Suppressor macrophage (primary cell): ENCODE results near the gene PET117.
A peak's percentile ranks its signal among the peaks of the same experiment; 100 is the strongest.
"Not testable (repeated sequence)": the region's sequence is repeated elsewhere in the genome, so short reads cannot be mapped to it uniquely, and the experiment has no call there.

Experiments
- DNase-seq, 4 experiments: peaks; one replicate each; pipeline ENCODE4 v3.0.0-alpha.2; 2020 to 2022

PET117 gene

GRCh38 chr20:18164356-18164755 lies 26.7 kb downstream of the PET117 start:
- DNase-seq: no peak

DNA sequence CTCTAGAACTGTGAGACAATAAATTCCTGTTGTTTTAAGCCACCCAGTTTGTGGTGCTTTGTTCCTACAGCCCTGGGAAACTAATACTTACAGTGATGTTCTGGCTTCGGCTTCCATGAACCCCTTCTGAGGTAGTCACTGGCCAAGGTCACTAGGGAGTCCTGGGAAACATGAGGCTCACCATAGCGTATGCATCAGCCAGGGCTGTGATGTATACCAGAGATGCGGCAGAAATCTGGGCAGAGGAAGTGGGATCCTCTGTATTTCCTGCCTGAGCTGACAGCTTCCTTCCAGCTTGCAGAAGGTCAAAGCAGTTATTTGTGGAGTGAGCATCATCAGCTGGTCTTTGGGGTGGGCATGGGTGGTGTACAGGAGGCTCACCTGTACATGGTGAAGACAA lies 27.9 kb downstream of the PET117 start:
- DNase-seq: peak in 2 of 4 experiments; percentile 3 to 5

DNA sequence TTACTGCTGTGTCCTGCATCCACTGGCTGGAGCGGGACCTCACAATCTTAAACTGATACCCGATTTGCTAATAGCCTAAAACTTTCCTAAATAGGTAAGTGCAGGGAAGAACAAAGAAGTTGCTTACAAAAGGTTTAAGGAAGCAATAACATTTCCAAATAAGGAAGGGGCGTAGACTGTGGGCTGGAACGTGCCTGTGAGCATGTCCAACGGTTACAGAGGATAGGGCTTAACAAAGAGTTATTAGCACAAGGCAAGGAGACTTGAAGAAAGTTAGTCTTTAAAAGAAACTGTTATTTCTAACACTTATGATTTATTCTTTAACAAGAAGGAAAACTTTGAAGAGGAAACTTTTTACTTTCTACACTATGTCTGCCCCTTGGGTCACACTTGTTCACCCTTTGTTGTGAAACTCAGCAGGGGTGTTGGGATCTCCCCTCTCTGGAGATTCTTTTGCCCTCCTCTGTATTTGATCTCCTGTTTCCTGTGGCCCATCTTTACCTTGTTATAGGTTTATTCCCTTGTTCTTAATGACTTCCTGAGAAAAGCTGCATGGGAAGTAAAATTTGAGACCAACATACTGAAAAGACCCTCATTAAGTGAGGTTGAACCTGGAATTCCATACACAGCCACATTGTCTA lies 28.7 kb downstream of the PET117 start:
- peak in 2 of 4 experiments; percentile 22 to 26 for DNase-seq

GRCh38 chr20:18166950-18167349 lies 29.3 kb downstream of the PET117 start:
- DNase-seq: no peak

DNA sequence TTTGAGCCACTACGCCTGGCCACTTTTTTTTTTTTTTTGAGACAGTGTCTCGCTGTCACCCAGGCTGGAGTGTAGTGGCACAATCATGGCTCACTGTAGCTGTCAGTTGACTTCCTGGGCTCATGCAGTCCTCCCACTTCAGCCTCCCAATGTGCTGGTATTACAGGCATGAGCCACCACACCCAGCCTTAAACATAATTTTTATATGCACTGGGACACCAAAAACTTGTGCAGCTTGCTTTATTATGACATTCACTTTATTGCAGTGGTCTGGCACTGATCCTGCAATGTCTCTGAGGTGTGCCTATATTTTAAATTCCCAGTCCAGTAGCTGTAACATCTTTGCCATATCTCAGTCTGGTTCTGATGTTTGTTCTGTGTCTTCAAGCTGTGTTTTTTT lies 34.7 kb downstream of the PET117 start:
- DNase-seq: no peak

GRCh38 chr20:18174906-18175683 lies 37.4 kb downstream of the PET117 start:
- no peak for DNase-seq

DNA sequence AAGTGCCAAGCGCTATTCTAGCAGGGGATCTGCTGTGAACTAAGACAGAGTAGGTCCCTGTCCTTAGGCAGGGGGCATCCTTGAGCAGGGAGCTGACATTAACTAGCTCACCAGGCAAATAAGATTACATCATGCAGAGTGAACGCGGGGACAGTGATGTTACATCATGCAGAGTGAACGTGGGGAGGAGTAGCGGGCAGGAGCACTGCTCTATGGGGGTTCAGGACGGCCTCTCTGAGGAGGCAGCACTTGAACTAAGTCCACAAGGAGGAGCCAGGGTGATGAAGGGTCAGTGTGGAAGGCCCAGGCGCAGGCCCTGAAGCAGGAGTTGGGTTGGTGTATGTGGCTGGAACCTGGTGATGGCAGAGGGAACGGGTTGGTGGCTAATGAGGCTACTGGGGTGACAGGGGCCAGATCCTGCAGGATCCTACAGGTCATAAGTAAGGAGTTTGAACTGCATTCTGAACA lies 38.7 kb downstream of the PET117 start:
- no peak for DNase-seq

DNA sequence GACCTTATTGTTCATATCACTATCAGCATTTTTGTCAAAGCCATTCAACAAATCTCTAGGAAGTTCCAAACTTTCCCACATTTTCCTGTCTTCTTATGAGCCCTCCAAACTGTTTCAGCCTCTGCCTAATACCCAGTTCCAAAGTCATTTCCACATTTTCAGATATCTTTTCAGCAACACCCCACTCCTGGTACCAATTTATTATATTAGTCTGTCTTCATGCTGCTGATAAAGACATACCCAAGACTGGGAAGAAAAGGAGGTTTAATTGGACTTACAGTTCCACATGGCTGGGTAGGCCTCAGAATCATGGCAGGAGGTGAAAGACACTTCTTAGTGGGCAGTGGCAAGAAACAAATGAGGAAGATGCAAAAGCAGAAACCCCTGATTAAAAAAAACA lies 42.7 kb downstream of the PET117 start:
- not testable (repeated sequence) for DNase-seq

DNA sequence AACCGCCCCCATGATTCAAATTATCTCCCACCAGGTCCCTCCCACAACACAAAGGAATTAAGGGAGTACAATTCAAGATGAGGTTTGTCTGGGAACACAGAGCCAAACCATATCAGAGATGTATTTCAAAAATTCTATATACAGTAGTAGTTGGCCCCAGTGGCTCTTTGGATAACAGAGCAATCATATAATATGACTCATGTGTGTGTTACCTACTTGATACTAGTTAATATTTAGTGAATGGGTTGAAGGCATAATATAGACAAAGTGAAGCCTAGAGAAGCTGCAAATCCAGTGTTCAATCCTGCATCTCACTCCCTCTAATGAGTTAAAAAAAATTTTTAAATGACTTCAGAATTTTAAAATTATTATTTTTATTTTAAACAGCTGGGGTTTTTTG lies 43.2 kb downstream of the PET117 start:
- no peak for DNase-seq

DNA sequence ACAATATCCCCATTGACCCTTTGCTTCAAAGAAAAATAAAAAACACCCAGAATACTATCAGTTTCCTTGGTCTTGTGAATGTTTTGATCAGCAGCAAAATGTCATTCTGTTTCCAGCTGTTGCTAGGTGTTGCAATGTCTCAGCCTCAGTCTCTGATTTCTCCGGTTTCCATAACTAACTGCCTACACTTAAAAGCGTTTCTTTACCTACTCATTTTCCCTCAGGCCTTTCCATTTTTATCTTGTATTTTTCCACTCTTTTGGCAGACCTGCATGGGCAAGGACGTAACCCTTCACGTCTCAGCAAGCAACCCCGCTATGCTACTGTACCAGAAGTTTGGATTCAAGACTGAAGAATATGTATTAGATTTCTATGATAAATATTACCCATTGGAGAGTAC lies 49.4 kb downstream of the PET117 start:
- no peak for DNase-seq

GRCh38 chr20:18188434-18188833 lies 50.8 kb downstream of the PET117 start:
- no peak for DNase-seq

DNA sequence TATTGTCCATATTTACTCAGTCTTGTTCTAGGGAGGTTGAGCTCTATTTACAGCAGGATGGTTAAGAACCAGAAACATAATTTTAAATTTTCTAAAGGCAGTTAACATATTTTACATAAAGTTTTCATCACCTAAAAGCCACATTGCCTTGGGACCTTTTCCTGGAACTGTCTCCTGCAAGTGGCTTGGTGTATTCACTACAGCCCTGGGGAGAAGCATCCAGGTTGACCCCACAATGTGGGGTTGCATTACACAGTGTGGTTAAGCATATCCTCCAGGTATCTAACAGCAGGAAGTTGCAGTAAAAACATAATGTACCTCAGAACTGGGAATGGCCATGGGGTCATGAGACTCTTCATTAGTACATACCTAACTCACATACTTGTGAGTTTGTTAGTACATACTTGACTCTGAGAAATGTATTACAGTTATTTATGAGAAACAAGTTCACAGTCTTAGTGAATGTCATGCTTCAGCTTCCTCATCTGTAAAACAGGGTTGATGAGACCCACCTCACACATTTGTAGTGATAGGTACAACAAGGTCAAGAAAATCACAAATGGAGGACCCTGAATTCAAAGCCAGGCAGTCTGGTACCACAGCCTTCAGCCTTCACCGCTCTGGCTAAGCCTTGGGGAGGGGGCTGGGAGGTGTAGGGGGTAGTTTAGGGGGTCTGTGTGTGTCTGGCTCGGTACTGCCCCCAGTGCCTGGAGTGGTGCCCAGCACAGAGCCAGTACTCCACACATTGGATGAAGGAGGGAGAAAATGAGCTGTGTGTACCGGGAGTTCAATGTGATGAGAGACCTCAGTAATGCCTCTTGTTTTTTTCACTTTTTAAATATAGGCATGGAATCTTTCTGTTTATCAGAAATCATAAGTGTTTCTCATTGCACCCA lies 52.9 kb downstream of the PET117 start:
- no peak for DNase-seq

- no peak for DNase-seq
Measured at GRCh38 chr20:18191306-18191705, 53.6 kb downstream of the PET117 start.
